ENCODE data around the gene PYCARD.

- TF ChIP-seq POLR2AphosphoS5 (IDR thresholded peaks at IDR 0.05) (no peak), CTCF (IDR thresholded peaks at IDR 0.05) (no peak)
Measured at GRCh38 chr16:31189412-31189778, 13.2 kb downstream of the PYCARD start.
